GM18868 (cell line): ENCODE measurements around the gene DOCK4.
A peak's percentile ranks its signal among the peaks of the same experiment; 100 is the strongest.

Experiments
- ATAC-seq: cut with Tn5 transposase; IDR thresholded peaks from one replicate; pipeline ENCODE4 v1.9.1; 2021; ENCODE audit warnings: mild to moderate bottlenecking, moderate library complexity; ENCODE audit not compliant: unreplicated experiment

Gene DOCK4

GRCh38 chr7:111705807-111706206 is 500.4 kb downstream of the DOCK4 start:
- ATAC-seq, result peak; percentile 51

- no peak for ATAC-seq
Observed at GRCh38 chr7:111697771-111698170, 508.4 kb downstream of the DOCK4 start.

GRCh38 chr7:111694376-111694775 is 511.8 kb downstream of the DOCK4 start:
- no peak for ATAC-seq

GRCh38 chr7:111690364-111691111 is 515.7 kb downstream of the DOCK4 start:
- ATAC-seq, result no peak

- ATAC-seq, result no peak
Observed at GRCh38 chr7:111685349-111685748, 520.9 kb downstream of the DOCK4 start.

GRCh38 chr7:111682588-111683340 is 523.4 kb downstream of the DOCK4 start:
- ATAC-seq, result no peak

- no peak for ATAC-seq
Observed at GRCh38 chr7:111681242-111681641, 525.0 kb downstream of the DOCK4 start.

GRCh38 chr7:111678986-111679385 is 527.2 kb downstream of the DOCK4 start:
- ATAC-seq, result no peak

GRCh38 chr7:111678281-111678680 is 527.9 kb downstream of the DOCK4 start:
- no peak for ATAC-seq

GRCh38 chr7:111677848-111678247 is 528.4 kb downstream of the DOCK4 start:
- no peak for ATAC-seq

- no peak for ATAC-seq
Observed at GRCh38 chr7:111676811-111677210, 529.4 kb downstream of the DOCK4 start.
